Activated CD8-positive, alpha-beta T cell treated with anti-CD3 and anti-CD28 coated beads for 36 hours (primary cell): Measurements from ENCODE around the gene BDH1. TPM values are rescaled to one million over a fixed set of nuclear protein-coding genes. Genes with fewer than 3 reads are reported as not detected.

ENCODE experiments used
- ATAC-seq: fragments of 200-7000 bp; cut with Tn5 transposase; one replicate; pipeline ENCODE4 v1.10.0; 2021; ENCODE audit warnings: mild to moderate bottlenecking, moderate library complexity
- CTCF ChIA-PET: fragments of 350-600 bp; sonication (Branson Sonifier 250); formaldehyde crosslinking; loops from one replicate; lab custom pipeline; 2021; ENCODE audit warnings: antibody characterized with exemption; lab: Charles Lee
- POLR2A ChIA-PET: fragments of 350-600 bp; sonication (Branson Sonifier 250); formaldehyde crosslinking; loops from one replicate; lab custom pipeline; 2021; ENCODE audit warnings: antibody characterized with exemption; lab: Charles Lee
- DNase-seq: peaks from one replicate; pipeline ENCODE4 v3.0.0-alpha.2; 2020
- H3K27ac Mint-ChIP-seq: one replicate; pipeline ENCODE4 v1.8.0; 2021; ENCODE audit warnings: mild to moderate bottlenecking, mixed read lengths
- H3K27me3 Mint-ChIP-seq: one replicate; pipeline ENCODE4 v1.8.0; 2021; ENCODE audit warnings: mixed read lengths
- H3K36me3 Mint-ChIP-seq: one replicate; pipeline ENCODE4 v1.8.0; 2021; ENCODE audit warnings: low read depth, mixed read lengths
- H3K4me1 Mint-ChIP-seq: one replicate; pipeline ENCODE4 v1.8.0; 2021; ENCODE audit warnings: low read depth, mixed read lengths
- H3K4me3 Mint-ChIP-seq: one replicate; pipeline ENCODE4 v1.8.0; 2021; ENCODE audit warnings: mild to moderate bottlenecking, moderate library complexity, mixed read lengths
- H3K9me3 Mint-ChIP-seq: one replicate; pipeline ENCODE4 v1.8.0; 2021; ENCODE audit warnings: mixed read lengths
- CTCF ChIP-seq: fragments of 200-600 bp; IDR thresholded peaks from one replicate; pipeline ENCODE4 v1.8.0; 2022; ENCODE audit warnings: antibody characterized with exemption, mild to moderate bottlenecking
- intact Hi-C: fragments of 100-400 bp; cut with micrococcal nuclease; formaldehyde crosslinking; loops from one replicate; pipeline ENCODE4 v1.10.0; 2022
- total RNA-seq, 2 experiments: library from RNA; stranded (reverse); gene quantifications; one replicate each; pipeline ENCODE4 v1.2.3, GENCODE V29; 2021

BDH1 gene
- total RNA-seq, 2 experiments from 2014 or later: 118 to 126 TPM

DNA sequence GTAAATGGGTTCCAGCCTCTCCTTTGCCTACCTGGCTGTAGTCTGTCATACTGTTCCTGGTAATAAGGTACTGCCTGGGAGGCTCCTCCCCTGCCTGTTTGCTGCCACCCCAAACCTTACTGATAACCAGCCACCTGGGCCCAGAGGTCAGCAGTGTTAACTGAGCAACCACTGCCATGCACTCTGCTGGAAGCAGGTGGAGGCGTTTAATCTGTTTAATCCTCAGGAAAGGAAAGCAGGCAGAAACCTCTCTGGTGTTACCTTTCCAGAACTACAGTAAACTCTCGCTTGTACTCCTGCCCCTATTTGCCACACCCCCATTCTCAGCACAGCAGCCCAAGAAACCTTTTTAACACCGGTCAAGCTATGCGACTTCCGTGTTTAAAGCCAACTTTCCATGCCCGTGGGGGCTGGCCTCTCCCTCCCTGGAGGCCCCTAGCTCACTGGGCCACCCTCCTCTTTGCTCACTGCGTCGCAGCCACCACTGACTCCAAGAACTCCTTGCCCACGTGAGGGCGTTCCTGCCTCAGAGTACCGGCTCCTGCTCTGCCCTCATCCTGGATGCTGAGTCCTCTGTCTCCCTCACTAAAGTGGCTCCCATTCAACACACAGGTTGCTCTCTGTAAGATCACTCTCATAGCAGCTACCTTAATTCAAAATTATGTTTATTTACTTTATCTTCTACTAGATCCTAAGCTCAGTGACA is 8.3 kb downstream of the BDH1 start:
- no peak overlapping the region for H3K4me3 Mint-ChIP-seq

DNA sequence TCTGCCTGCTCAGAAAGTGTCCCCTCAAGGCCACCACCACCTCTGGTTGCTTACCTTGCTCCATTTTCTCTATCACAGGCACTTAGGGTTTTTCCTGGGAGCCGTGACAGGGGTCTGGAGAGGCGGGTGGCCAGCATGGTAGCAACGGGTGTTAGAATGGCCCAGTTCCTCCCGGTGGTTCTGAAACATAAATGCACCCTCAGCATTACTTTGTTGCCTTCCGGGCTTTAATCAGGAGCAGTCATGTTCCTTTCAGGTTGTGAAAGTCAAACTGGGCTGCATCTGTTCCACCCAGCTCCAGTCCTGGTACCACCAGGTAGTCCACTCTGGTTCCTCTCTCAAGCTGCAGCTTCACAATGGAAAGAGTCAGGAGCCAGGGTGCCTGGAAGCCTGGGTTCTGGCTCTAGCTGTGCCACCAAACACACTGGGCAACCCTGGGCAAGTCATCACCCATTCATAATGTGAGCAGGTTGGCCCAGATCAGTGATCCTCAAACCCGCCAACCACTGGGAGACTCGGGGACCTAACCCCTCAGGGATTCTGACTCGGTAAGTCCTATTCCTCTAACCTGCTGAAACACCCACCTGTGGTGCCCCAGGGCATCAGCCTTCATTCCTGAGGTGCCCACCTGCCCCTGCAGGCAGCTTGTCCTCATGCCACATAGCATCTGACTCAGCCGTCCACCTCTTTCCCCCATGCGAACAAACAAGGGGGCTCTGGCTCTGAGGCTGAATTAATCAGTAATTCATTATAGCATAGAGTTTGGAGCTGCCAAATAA is 9.3 kb downstream of the BDH1 start:
- CTCF ChIA-PET: no interaction called here
- intact Hi-C loops: no loop called here
- Mint-ChIP-seq H3K4me1 (peaks cover 4% of the 10 kb centered on the region), H3K27ac (no peak overlapping the region), H3K4me3 (no peak overlapping the region), H3K9me3 (no peaks in the 10 kb centered on the region), H3K27me3 (no peaks in the 10 kb centered on the region), H3K36me3 (peaks cover 34% of the 10 kb centered on the region)
- ATAC-seq: no peak
- no peak for TF ChIP-seq CTCF
- no peak for DNase-seq
- POLR2A ChIA-PET: interaction anchor here (1.0 kb wide), 1 partner anchor 12 kb away, joined by 3 read pairs; no protein-coding TSS in a partner anchor

More for the DNA sequence above, 8.3 kb downstream of the BDH1 start:
- ATAC-seq (no peak), DNase-seq (no peak)
- ChIA-PET POLR2A (interaction anchor here (1.0 to 1.3 kb wide), 2 partner anchors 11 to 13 kb away, joined by 3 read pairs; no protein-coding TSS in a partner anchor), CTCF (interaction anchor here (0.8 kb wide), 1 partner anchor 52 kb away, joined by 4 read pairs; no protein-coding TSS in a partner anchor)
- Mint-ChIP-seq H3K36me3 (peaks cover 40% of the 10 kb centered on the region), H3K27ac (peak overlapping the region; percentile 30), H3K4me1 (peaks cover 12% of the 10 kb centered on the region), H3K9me3 (no peaks in the 10 kb centered on the region), H3K27me3 (no peaks in the 10 kb centered on the region)
- intact Hi-C loops: no loop called here
- no peak for TF ChIP-seq CTCF

- ChIA-PET POLR2A (no interaction called here), CTCF (no interaction called here)
- Mint-ChIP-seq H3K4me3 (no peak overlapping the region), H3K27ac (no peak overlapping the region), H3K4me1 (peaks cover 2% of the 10 kb centered on the region), H3K9me3 (no peaks in the 10 kb centered on the region), H3K27me3 (no peaks in the 10 kb centered on the region), H3K36me3 (peaks cover 32% of the 10 kb centered on the region)
- intact Hi-C loops: no loop called here
- no peak for ATAC-seq
- DNase-seq: no peak
- no peak for TF ChIP-seq CTCF
These were observed 10.2 kb downstream of the BDH1 start for GRCh38 chr3:197545571-197545970.

DNA sequence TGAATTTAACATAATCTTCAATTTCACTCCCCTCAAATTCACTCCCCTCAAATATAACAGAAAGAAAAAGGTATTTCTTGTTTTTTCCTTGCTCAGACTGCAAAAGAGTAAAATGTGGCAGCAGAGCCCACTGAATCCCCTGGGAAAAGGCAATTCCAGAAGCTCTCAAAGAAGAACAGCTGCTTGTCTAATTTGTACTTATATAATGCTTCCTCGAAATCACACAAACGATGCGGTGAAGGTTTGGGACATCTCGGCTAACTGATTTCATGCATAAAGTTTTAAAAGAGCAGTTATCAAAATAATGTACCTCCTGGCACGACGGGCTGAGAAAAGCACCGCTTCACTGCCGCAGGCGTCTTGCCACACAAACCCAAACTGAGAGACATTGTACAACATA is 10.7 kb downstream of the BDH1 start:
- Mint-ChIP-seq H3K27ac (no peak overlapping the region), H3K27me3 (no peaks in the 10 kb centered on the region), H3K4me1 (peaks cover 2% of the 10 kb centered on the region), H3K4me3 (no peak overlapping the region), H3K9me3 (no peaks in the 10 kb centered on the region), H3K36me3 (peaks cover 34% of the 10 kb centered on the region)
- DNase-seq: no peak
- POLR2A ChIA-PET: no interaction called here
- ATAC-seq: no peak
- intact Hi-C loops: no loop called here
- TF ChIP-seq CTCF: no peak
- CTCF ChIA-PET: no interaction called here
